ENCODE data around the gene MARCHF2.

DNA sequence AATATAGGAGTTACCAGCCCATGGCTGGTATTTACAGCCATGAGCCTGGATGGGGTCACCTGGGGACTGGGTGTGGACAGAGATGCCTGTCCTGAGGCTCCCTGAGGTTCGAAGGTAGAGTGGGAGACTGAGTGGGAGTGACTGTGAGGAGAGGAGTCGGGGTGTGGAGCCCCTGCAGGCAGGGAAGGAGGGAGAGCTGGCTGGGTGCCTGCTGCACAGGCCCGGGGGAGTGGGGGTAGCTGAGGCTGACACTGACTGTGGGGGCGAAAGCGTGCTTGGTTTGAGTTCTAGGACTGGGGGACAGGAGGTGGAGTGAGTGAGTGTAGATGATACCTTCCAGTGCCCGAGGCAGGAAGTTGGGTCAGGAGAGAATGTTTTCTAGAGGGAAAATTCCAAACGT, 15.8 kb upstream of the MARCHF2 start:
- TF ChIP-seq CTCF (IDR thresholded peaks at IDR 0.05; ENCODE audit: insufficient read depth, low read length, poor library complexity, severe bottlenecking): no peak
- no peak for TF ChIP-seq EZH2phosphoT487 (conservative IDR thresholded peaks at IDR 0.05; ENCODE audit: low read length)
